H4 (cell line): ENCODE results near the gene GON4L. TPM values are rescaled to one million over a fixed set of nuclear protein-coding genes. Genes with fewer than 3 reads are reported as not detected.
"Not testable (repeated sequence)": the region's sequence is repeated elsewhere in the genome, so short reads cannot be mapped to it uniquely, and the experiment has no call there.

ENCODE experiments used
- DNase-seq: peaks from one replicate; pipeline ENCODE4 v3.0.0-alpha.2; 2015; ENCODE audit warnings: low spot score
- total RNA-seq: library from RNA; depleted of rRNA; stranded (reverse); fragments of >200 nt; shearing (Covaris generic); gene quantifications from 2 replicates; pipeline ENCODE4 v1.2.3, GENCODE V29; 2014; rRNA removed

GON4L gene
- 7.1 and 11.0 TPM in 2 replicates for total RNA-seq

- DNase-seq, result peak; percentile 94
Observed at GRCh38 chr1:155856975-155857930, at the start of gene GON4L. GON4L (minus strand) TSS chr1:155857214; CDS start chr1:155853780, 3,434 bp downstream.

- no peak for DNase-seq
Observed at GRCh38 chr1:155904261-155904660, 47.2 kb upstream of the GON4L start.

- no peak for DNase-seq
Observed at GRCh38 chr1:155900161-155900560, 43.1 kb upstream of the GON4L start.

- no peak for DNase-seq
Observed at GRCh38 chr1:155899683-155900082, 42.7 kb upstream of the GON4L start.

GRCh38 chr1:155898888-155899287 is 41.9 kb upstream of the GON4L start:
- no peak for DNase-seq

- DNase-seq, result no peak
Observed at GRCh38 chr1:155897746-155898145, 40.7 kb upstream of the GON4L start.

GRCh38 chr1:155896476-155896875 is 39.5 kb upstream of the GON4L start:
- not testable (repeated sequence) for DNase-seq

- not testable (repeated sequence) for DNase-seq
Observed at GRCh38 chr1:155895617-155896016, 38.6 kb upstream of the GON4L start.

GRCh38 chr1:155893389-155894142 is 36.6 kb upstream of the GON4L start:
- peak; percentile 91 for DNase-seq

- DNase-seq, result peak; percentile 87
Observed at GRCh38 chr1:155892796-155893195, 35.8 kb upstream of the GON4L start.

GRCh38 chr1:155890251-155890650 is 33.2 kb upstream of the GON4L start:
- DNase-seq, result no peak

- DNase-seq, result no peak
Observed at GRCh38 chr1:155889566-155889965, 32.6 kb upstream of the GON4L start.

- no peak for DNase-seq
Observed at GRCh38 chr1:155888481-155888880, 31.5 kb upstream of the GON4L start.

- DNase-seq, result no peak
Observed at GRCh38 chr1:155884982-155885381, 28.0 kb upstream of the GON4L start.

GRCh38 chr1:155884031-155884960 is 27.3 kb upstream of the GON4L start:
- no peak for DNase-seq

- no peak for DNase-seq
Observed at GRCh38 chr1:155882766-155883165, 25.8 kb upstream of the GON4L start.

GRCh38 chr1:155882235-155882634 is 25.2 kb upstream of the GON4L start:
- no peak for DNase-seq

GRCh38 chr1:155880950-155881349 is 23.9 kb upstream of the GON4L start:
- DNase-seq, result no peak

- no peak for DNase-seq
Observed at GRCh38 chr1:155880251-155880650, 23.2 kb upstream of the GON4L start.

- no peak for DNase-seq
Observed at GRCh38 chr1:155877945-155878344, 20.9 kb upstream of the GON4L start.

- peak; percentile 25 for DNase-seq
Observed at GRCh38 chr1:155873860-155874259, 16.8 kb upstream of the GON4L start.

GRCh38 chr1:155872527-155872926 is 15.5 kb upstream of the GON4L start:
- no peak for DNase-seq
